ENCODE data around the gene GPR37L1. TPM values are rescaled to one million over a fixed set of nuclear protein-coding genes. Genes with fewer than 3 reads are reported as not detected.

The GPR37L1 gene
- polyA plus RNA-seq, 1 donor from 2014 or later, result not detected

DNA sequence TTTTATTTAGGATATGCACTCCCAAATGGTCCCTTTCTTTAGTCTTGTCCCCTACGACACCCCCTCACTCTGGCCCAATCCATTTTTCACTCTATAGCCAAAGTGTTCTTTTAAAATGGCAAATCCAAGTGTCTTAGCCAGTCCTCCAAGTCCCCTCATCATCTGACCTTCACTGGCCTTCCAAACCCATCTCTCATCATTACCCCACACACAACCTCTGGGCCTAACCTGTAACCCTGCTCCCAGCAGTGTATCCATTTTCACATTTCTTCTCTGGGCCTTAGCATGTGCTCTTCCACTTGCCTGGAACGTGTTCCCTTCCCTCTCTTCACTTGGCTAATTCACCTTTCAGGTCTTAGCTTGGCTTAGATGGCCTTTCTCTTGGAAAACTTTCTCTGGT, 28.3 kb downstream of the GPR37L1 start:
- Histone ChIP-seq H3K79me2 (replicated peaks; ENCODE audit: insufficient read depth, low read length) (no peaks in the 10 kb centered on the region), H3K9me2 (ENCODE audit: insufficient read depth, low read length) (no peaks in the 10 kb centered on the region), H3K27me3 (ENCODE audit: insufficient read depth, low read depth, low read length) (no peaks in the 10 kb centered on the region), H3K9me3 (ENCODE audit: low read length) (no peaks in the 10 kb centered on the region), H3K27ac (ENCODE audit: low read length) (no peak overlapping the region), H3K9ac (ENCODE audit: low read length) (no peak overlapping the region), H3K4me3 (ENCODE audit: low read length) (no peak overlapping the region), H3K4me2 (ENCODE audit: low read length) (no peak overlapping the region), H3F3A (ENCODE audit: insufficient read depth, low read length, poor library complexity, severe bottlenecking) (no peaks in the 10 kb centered on the region), H3K36me3 (ENCODE audit: insufficient read depth, low read length) (no peaks in the 10 kb centered on the region), H4K20me1 (ENCODE audit: insufficient read depth) (no peaks in the 10 kb centered on the region), H2AFZ (ENCODE audit: low read depth, low read length) (no peak overlapping the region)
- TF ChIP-seq SMC3 (conservative IDR thresholded peaks at IDR 0.05; ENCODE audit: poor library complexity), result no peak
- no peak for TF ChIP-seq TAF1 (IDR thresholded peaks at IDR 0.05; ENCODE audit: low read depth)
- no peak for TF ChIP-seq POLR2AphosphoS5 (IDR thresholded peaks at IDR 0.05)
- TF ChIP-seq, protein P1, sequence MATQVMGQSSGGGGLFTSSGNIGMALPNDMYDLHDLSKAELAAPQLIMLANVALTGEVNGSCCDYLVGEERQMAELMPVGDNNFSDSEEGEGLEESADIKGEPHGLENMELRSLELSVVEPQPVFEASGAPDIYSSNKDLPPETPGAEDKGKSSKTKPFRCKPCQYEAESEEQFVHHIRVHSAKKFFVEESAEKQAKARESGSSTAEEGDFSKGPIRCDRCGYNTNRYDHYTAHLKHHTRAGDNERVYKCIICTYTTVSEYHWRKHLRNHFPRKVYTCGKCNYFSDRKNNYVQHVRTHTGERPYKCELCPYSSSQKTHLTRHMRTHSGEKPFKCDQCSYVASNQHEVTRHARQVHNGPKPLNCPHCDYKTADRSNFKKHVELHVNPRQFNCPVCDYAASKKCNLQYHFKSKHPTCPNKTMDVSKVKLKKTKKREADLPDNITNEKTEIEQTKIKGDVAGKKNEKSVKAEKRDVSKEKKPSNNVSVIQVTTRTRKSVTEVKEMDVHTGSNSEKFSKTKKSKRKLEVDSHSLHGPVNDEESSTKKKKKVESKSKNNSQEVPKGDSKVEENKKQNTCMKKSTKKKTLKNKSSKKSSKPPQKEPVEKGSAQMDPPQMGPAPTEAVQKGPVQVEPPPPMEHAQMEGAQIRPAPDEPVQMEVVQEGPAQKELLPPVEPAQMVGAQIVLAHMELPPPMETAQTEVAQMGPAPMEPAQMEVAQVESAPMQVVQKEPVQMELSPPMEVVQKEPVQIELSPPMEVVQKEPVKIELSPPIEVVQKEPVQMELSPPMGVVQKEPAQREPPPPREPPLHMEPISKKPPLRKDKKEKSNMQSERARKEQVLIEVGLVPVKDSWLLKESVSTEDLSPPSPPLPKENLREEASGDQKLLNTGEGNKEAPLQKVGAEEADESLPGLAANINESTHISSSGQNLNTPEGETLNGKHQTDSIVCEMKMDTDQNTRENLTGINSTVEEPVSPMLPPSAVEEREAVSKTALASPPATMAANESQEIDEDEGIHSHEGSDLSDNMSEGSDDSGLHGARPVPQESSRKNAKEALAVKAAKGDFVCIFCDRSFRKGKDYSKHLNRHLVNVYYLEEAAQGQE (IDR thresholded peaks at IDR 0.05; ENCODE audit: borderline replicate concordance), result no peak

DNA sequence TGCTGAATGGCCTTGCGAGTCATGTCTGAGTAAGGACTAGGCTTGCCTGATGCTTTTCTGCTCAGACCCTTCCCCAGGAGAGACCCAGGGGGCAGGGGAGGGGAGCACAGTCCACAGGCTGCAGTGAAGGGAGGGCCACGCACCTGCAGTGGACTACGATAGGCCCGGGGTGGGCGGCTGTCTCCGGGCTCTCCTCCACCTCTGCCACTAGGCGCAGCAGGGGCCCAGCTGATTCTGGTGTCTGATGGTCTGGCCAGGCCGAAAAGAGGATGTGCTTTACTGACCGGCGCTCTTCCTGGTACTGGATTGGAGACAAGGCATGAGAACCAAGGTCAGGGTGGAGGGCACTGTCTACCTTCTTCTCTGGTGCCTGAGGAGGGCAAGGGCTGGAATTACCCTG, 29.7 kb downstream of the GPR37L1 start:
- Histone ChIP-seq H3K27ac (ENCODE audit: low read length) (no peak overlapping the region), H3K36me3 (ENCODE audit: insufficient read depth, low read length) (no peaks in the 10 kb centered on the region), H4K20me1 (ENCODE audit: insufficient read depth) (no peaks in the 10 kb centered on the region), H3F3A (ENCODE audit: insufficient read depth, low read length, poor library complexity, severe bottlenecking) (no peaks in the 10 kb centered on the region), H3K79me2 (replicated peaks; ENCODE audit: insufficient read depth, low read length) (no peaks in the 10 kb centered on the region), H3K4me2 (ENCODE audit: low read length) (no peak overlapping the region), H3K27me3 (ENCODE audit: insufficient read depth, low read depth, low read length) (no peaks in the 10 kb centered on the region), H2AFZ (ENCODE audit: low read depth, low read length) (no peak overlapping the region), H3K9me3 (ENCODE audit: low read length) (no peaks in the 10 kb centered on the region), H3K9ac (ENCODE audit: low read length) (no peak overlapping the region), H3K4me3 (ENCODE audit: low read length) (no peak overlapping the region), H3K9me2 (ENCODE audit: insufficient read depth, low read length) (no peaks in the 10 kb centered on the region)
- TF ChIP-seq, protein P1 (IDR thresholded peaks at IDR 0.05; ENCODE audit: borderline replicate concordance), result no peak
- no peak for TF ChIP-seq EZH2 (IDR thresholded peaks at IDR 0.05; ENCODE audit: borderline replicate concordance, insufficient read depth, low read length, poor library complexity, severe bottlenecking)
- no peak for TF ChIP-seq EP300 (conservative IDR thresholded peaks at IDR 0.05; ENCODE audit: poor library complexity, severe bottlenecking)
- no peak for TF ChIP-seq MXI1 (conservative IDR thresholded peaks at IDR 0.05; ENCODE audit: poor library complexity, severe bottlenecking)
- no peak for TF ChIP-seq POLR2AphosphoS5 (IDR thresholded peaks at IDR 0.05)
- no peak for TF ChIP-seq TAF1 (IDR thresholded peaks at IDR 0.05; ENCODE audit: low read depth)
- no peak for TF ChIP-seq RAD21 (conservative IDR thresholded peaks at IDR 0.05)
- TF ChIP-seq, protein P2, sequence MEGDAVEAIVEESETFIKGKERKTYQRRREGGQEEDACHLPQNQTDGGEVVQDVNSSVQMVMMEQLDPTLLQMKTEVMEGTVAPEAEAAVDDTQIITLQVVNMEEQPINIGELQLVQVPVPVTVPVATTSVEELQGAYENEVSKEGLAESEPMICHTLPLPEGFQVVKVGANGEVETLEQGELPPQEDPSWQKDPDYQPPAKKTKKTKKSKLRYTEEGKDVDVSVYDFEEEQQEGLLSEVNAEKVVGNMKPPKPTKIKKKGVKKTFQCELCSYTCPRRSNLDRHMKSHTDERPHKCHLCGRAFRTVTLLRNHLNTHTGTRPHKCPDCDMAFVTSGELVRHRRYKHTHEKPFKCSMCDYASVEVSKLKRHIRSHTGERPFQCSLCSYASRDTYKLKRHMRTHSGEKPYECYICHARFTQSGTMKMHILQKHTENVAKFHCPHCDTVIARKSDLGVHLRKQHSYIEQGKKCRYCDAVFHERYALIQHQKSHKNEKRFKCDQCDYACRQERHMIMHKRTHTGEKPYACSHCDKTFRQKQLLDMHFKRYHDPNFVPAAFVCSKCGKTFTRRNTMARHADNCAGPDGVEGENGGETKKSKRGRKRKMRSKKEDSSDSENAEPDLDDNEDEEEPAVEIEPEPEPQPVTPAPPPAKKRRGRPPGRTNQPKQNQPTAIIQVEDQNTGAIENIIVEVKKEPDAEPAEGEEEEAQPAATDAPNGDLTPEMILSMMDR (IDR thresholded peaks at IDR 0.05; ENCODE audit: poor library complexity, severe bottlenecking), result no peak
- TF ChIP-seq SMC3 (conservative IDR thresholded peaks at IDR 0.05; ENCODE audit: poor library complexity), result no peak
